Upper lobe of left lung (tissue), 6 donors: ENCODE data around the gene CDH13. TPM values are rescaled to one million over a fixed set of nuclear protein-coding genes. Genes with fewer than 3 reads are reported as not detected.

Experiments
- ATAC-seq, 2 donors: fragments of 200-7000 bp; cut with Tn5 transposase; one replicate each; pipeline ENCODE4 v1.9.1; 2022; ENCODE audit warnings: mild to moderate bottlenecking in 2 of 2, moderate library complexity in 2 of 2; ENCODE audit not compliant: low FRiP score in 2 of 2
- DNase-seq, 2 donors: peaks; one replicate each; pipeline ENCODE4 v3.0.0-alpha.2; 2019 to 2020
- H3K27ac ChIP-seq, 4 donors: fragments of 200-600 bp; sonication (generic); one replicate each; pipeline ENCODE4 v1.5.1; 2016 to 2019
- H3K27me3 ChIP-seq, 4 donors: fragments of 200-600 bp; sonication (generic); one replicate each; pipeline ENCODE4 v1.5.1; 2017 to 2019
- H3K36me3 ChIP-seq, 4 donors: fragments of 200-600 bp; sonication (generic); one replicate each; pipeline ENCODE4 v1.5.1; 2016 to 2019
- H3K4me1 ChIP-seq, 4 donors: fragments of 200-600 bp; sonication (generic); one replicate each; pipeline ENCODE4 v1.5.1; 2018 to 2019
- H3K4me3 ChIP-seq, 4 donors: fragments of 200-600 bp; sonication (generic); one replicate each; pipeline ENCODE4 v1.5.1; 2017 to 2019; ENCODE audit warnings: mild to moderate bottlenecking in 2 of 4, moderate library complexity in 1 of 4
- H3K9me3 ChIP-seq, 4 donors: fragments of 200-600 bp; sonication (generic); one replicate each; pipeline ENCODE4 v1.5.1; 2018 to 2019
- CTCF ChIP-seq, 6 experiments: fragments of 450-650 bp in 4 of 6; fragments of 200-600 bp in 2 of 6; sonication (generic) in 2 of 6; IDR thresholded peaks; one replicate each; pipeline ENCODE4 v1.5.1; 2016 to 2019; ENCODE audit warnings: antibody characterized with exemption in 6 of 6
- EP300 ChIP-seq, 4 donors: sonication (generic); formaldehyde crosslinking; IDR thresholded peaks; one replicate each; pipeline ENCODE4 v1.5.1; 2017; ENCODE audit warnings: antibody characterized with exemption in 4 of 4, control low read depth in 2 of 4
- POLR2A ChIP-seq, 4 donors: fragments of 450-650 bp; IDR thresholded peaks; one replicate each; pipeline ENCODE4 v1.5.1; 2016 to 2017; ENCODE audit warnings: antibody characterized with exemption in 4 of 4, mild to moderate bottlenecking in 2 of 4
- POLR2AphosphoS5 ChIP-seq, 2 donors: sonication (generic); formaldehyde crosslinking; IDR thresholded peaks; one replicate each; pipeline ENCODE4 v1.5.1; 2017; ENCODE audit warnings: antibody characterized with exemption in 2 of 2
- WGBS, 2 donors: methylation state at CpG; one replicate each; pipeline ENCODE4 v1.1.5; 2017 to 2018; 5-methylcytosine and 5-hydroxymethylcytosine counted together
- total RNA-seq, 6 donors: library from RNA; depleted of rRNA in 4 of 6; stranded (reverse); fragments of >200 nt in 4 of 6; gene quantifications; one replicate each; pipeline versions ENCODE4 v1.1.0 to v1.2.1, GENCODE V29; 2016 to 2021
- donor health status: DM: no; HTN: no; CAD: no; lungs with moderate emphysema.
- donor health status: DM: no; HTN: yes; CAD: no; lungs with severe emphysema.

Gene CDH13
- total RNA-seq, 6 donors from 2014 or later: 11.3 to 39.8 (median 19.9) TPM

DNA sequence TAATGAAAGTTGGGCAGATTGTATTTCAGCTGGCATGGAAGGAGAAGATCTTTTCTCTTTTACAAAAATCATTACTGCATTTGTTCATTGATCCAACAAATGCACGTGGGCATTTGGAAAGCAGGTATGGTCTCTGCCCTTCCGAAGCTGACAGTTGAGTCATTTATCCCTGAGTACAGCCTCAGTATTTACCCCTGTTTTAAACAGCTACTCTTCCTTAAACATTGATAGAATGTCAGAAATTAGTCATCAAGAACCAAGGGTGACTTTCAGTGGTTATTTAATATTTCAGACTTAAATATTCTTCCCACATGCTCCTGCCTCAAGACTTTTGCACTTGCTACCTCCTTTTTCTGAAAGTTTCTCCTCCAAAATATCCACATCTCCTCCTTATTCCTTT lies 954.3 kb downstream of the CDH13 start:
- WGBS, 2 donors: 66 to 84% methylated on average over 2 of the region's 2 CpGs
- Histone ChIP-seq H3K36me3 (no peaks in the 10 kb centered on the region), H3K27me3 (no peaks in the 10 kb centered on the region), H3K4me1 (no peaks in the 10 kb centered on the region), H3K4me3 (no peak overlapping the region), H3K9me3 (no peaks in the 10 kb centered on the region), H3K27ac (no peak overlapping the region)
- DNase-seq (no peak), ATAC-seq (no peak)
- no peak for TF ChIP-seq EP300 (IDR thresholded peaks at IDR 0.05)
- no peak for TF ChIP-seq POLR2AphosphoS5 (IDR thresholded peaks at IDR 0.05)
- TF ChIP-seq POLR2A (IDR thresholded peaks at IDR 0.05): no peak
- TF ChIP-seq CTCF (IDR thresholded peaks at IDR 0.05): no peak

DNA sequence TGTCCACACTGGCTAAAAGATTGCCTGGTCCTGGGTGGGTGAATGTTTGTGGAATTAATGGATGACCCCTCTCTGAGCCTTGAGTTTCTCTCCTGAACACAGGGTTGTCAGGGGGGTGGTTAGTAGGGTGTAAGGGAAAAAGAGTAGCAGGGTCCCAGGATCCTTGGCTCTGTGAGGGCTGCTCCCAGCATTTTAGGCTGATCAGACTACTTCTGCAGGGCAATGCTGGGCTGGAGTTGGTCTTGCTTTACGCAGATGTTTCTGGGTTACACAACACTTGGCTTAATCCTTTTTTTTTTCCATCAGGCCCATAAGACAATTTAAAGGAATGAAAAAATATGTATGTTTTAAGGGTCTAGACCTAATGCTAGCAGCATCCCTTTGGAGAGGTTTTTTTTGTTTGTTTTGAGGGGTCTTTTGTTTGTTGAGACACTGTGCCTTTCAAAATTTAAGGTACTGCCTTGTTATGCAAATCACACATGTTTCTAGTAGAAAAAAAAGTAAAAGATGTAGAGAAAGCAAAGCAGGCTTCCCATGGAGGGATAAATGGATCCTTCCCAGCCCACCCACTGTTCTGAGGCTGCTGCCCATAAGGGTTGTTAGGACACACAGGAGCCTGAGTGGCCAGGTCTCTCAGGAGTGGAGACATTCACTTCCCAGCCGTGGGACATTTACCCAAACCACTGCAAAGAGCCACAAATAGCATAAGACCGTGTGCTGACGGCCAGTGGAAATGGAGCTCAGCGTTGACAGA lies 955.4 kb downstream of the CDH13 start:
- H3K27ac ChIP-seq: no peak overlapping the region
- 59 to 82% methylated on average over 5 of the region's 5 CpGs for WGBS, 2 donors
- no peak for ATAC-seq

DNA sequence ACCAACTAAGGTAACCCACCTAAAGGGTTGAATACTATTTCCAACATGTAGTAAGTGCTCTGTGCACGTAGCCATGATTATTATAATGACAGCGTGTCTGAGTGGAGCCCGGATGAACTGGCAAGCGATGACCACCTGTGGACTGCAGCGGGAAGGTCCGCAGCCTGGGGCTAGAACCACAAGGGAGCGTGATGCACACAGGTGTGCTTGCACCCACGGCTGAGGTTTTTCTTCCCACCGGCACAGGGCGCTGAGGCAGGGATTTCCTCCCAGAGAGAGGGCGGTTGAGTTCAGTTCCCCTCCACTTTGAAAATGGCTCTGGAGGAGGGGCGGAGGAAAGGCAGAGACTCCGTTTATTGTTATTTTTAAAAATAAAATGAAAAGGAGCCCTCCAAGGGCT lies 959.3 kb downstream of the CDH13 start:
- DNase-seq (peak in 1 of 2 donors; percentile 19), ATAC-seq (no peak)
- no peaks in the 10 kb centered on the region for H3K36me3 ChIP-seq
- no peaks in the 10 kb centered on the region for H3K4me1 ChIP-seq
- H3K27ac ChIP-seq: no peak overlapping the region
- no peaks in the 10 kb centered on the region for H3K27me3 ChIP-seq
- TF ChIP-seq CTCF (IDR thresholded peaks at IDR 0.05) (no peak), POLR2AphosphoS5 (IDR thresholded peaks at IDR 0.05) (no peak), EP300 (IDR thresholded peaks at IDR 0.05) (no peak), POLR2A (IDR thresholded peaks at IDR 0.05) (no peak)
- no peaks in the 10 kb centered on the region for H3K9me3 ChIP-seq
- WGBS, 2 donors: 75 to 80% methylated on average over 13 of the region's 13 CpGs
- no peak overlapping the region for H3K4me3 ChIP-seq

More for the DNA sequence above, 955.4 kb downstream of the CDH13 start:
- Histone ChIP-seq H3K4me3 (no peak overlapping the region), H3K27me3 (no peaks in the 10 kb centered on the region), H3K4me1 (no peaks in the 10 kb centered on the region), H3K9me3 (no peaks in the 10 kb centered on the region), H3K36me3 (no peaks in the 10 kb centered on the region)
- TF ChIP-seq POLR2A (IDR thresholded peaks at IDR 0.05): no peak
- no peak for TF ChIP-seq CTCF (IDR thresholded peaks at IDR 0.05)
- no peak for TF ChIP-seq EP300 (IDR thresholded peaks at IDR 0.05)
- no peak for TF ChIP-seq POLR2AphosphoS5 (IDR thresholded peaks at IDR 0.05)
- no peak for DNase-seq

DNA sequence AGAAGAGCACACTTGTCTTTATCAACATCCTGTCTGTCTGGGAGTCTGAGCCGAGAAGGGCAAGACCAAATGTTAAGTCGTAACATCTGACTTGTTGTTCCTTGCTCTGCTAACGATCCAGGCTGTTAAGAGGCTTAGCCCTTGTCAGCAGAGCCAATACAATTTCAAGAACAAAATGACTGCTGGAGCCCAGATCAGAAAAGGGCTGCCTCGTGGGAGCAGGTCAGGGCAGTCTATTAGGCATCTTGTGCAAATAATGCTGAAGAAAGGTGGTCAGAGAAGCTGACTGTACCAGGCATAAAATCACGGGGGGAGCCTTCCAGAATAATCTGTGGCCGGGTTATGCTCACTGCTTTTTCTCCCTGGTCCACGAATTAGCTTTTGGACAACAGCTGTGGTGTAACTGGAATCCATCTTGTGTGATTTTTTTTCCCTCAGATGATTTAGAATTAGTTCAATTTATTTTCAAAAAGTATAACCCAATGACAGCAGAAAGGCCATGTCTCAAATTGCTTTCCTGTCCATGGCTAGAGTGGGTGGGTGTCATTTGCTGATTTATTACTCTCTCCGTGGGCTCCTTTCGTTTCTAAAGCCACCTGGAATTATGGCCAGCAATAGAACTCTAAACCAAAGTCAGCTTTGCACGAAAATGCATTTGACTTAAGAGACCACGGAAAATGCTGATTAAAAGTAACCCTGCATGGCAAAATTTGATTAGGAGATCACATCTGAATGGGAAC lies 959.9 kb downstream of the CDH13 start:
- WGBS, 2 donors: 42 to 46% methylated on average over 11 of the region's 11 CpGs
- TF ChIP-seq POLR2A (IDR thresholded peaks at IDR 0.05): no peak
- H3K36me3 ChIP-seq: no peaks in the 10 kb centered on the region
- ATAC-seq (no peak), DNase-seq (no peak)
- no peaks in the 10 kb centered on the region for H3K27me3 ChIP-seq
- H3K4me3 ChIP-seq: no peak overlapping the region
- H3K4me1 ChIP-seq: no peaks in the 10 kb centered on the region
- H3K27ac ChIP-seq: no peak overlapping the region
- H3K9me3 ChIP-seq: no peaks in the 10 kb centered on the region

DNA sequence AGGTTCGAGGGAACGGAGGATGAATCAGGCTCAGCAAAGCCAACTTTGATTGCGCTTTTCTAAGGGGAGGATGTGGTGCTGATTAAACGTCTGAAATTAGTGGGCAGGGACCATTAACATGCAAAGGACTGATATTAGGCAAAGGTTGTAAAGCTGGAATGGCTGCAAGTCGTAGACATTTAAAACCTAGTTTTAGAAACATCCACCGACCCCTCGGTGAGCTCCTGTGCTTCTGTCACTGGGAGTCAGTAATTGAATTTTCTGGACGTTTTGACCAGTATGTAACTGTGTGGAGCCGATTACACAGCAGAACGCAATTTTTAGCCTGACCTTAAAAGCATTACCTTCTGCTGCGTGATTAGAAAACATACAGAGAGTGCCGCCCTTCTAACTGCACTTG lies 960.4 kb downstream of the CDH13 start:
- no peaks in the 10 kb centered on the region for H3K36me3 ChIP-seq
- H3K27ac ChIP-seq: no peak overlapping the region
- H3K9me3 ChIP-seq: no peaks in the 10 kb centered on the region
- TF ChIP-seq CTCF (IDR thresholded peaks at IDR 0.05) (no peak), POLR2AphosphoS5 (IDR thresholded peaks at IDR 0.05) (no peak), POLR2A (IDR thresholded peaks at IDR 0.05) (no peak), EP300 (IDR thresholded peaks at IDR 0.05) (no peak)
- DNase-seq (no peak), ATAC-seq (no peak)
- no peaks in the 10 kb centered on the region for H3K27me3 ChIP-seq
- 69 to 74% methylated on average over 12 of the region's 12 CpGs for WGBS, 2 donors
- no peak overlapping the region for H3K4me3 ChIP-seq
- H3K4me1 ChIP-seq: no peaks in the 10 kb centered on the region
